Ovary (tissue), 3 donors: ENCODE measurements around the gene OOSP1.

ENCODE experiments used
- CTCF ChIP-seq, 3 donors: fragments of 450-650 bp in 2 of 3; fragments of 200-600 bp in 1 of 3; IDR thresholded peaks; one replicate each; pipeline versions ENCODE4 v1.5.1 to v1.8.0; 2016 to 2022; ENCODE audit warnings: antibody characterized with exemption in 3 of 3, mild to moderate bottlenecking in 1 of 3
- POLR2A ChIP-seq: fragments of 450-650 bp; IDR thresholded peaks from one replicate; pipeline ENCODE4 v1.6.1; 2017; ENCODE audit warnings: antibody characterized with exemption, mild to moderate bottlenecking, moderate library complexity
- donor health status: DM: no; HTN: no; CAD: no.

GRCh38 chr11:59931688-59932087 lies 6.5 kb upstream of the OOSP1 start:
- TF ChIP-seq CTCF (IDR thresholded peaks at IDR 0.05) = no peak
- TF ChIP-seq POLR2A = no peak
